Activated CD4-positive, alpha-beta memory T cell treated with anti-CD3 and anti-CD28 coated beads for 36 hours (primary cell): Measurements from ENCODE around the gene FDXR. TPM values are rescaled to one million over a fixed set of nuclear protein-coding genes. Genes with fewer than 3 reads are reported as not detected.

Experiments
- CTCF ChIA-PET: fragments of 350-600 bp; sonication (Branson Sonifier 250); formaldehyde crosslinking; loops from one replicate; lab custom pipeline; 2021; ENCODE audit warnings: antibody characterized with exemption, inconsistent platforms; lab: Charles Lee
- POLR2A ChIA-PET: fragments of 350-600 bp; sonication (Branson Sonifier 250); formaldehyde crosslinking; loops from one replicate; lab custom pipeline; 2021; ENCODE audit warnings: antibody characterized with exemption; lab: Charles Lee
- DNase-seq: peaks from one replicate; pipeline ENCODE4 v3.0.0-alpha.2; 2020
- H3K27ac Mint-ChIP-seq: one replicate; pipeline ENCODE4 v1.8.0; 2021; ENCODE audit warnings: mixed read lengths
- H3K27me3 Mint-ChIP-seq: one replicate; pipeline ENCODE4 v1.8.0; 2021; ENCODE audit warnings: mixed read lengths
- H3K36me3 Mint-ChIP-seq: one replicate; pipeline ENCODE4 v1.8.0; 2021; ENCODE audit warnings: mixed read lengths
- H3K4me1 Mint-ChIP-seq: one replicate; pipeline ENCODE4 v1.8.0; 2021; ENCODE audit warnings: low read depth, mixed read lengths
- H3K4me3 Mint-ChIP-seq: one replicate; pipeline ENCODE4 v1.8.0; 2021; ENCODE audit warnings: mild to moderate bottlenecking, mixed read lengths
- H3K9me3 Mint-ChIP-seq: one replicate; pipeline ENCODE4 v1.8.0; 2021; ENCODE audit warnings: mixed read lengths
- intact Hi-C: fragments of 100-400 bp; cut with micrococcal nuclease; formaldehyde crosslinking; loops from one replicate; pipeline ENCODE4 v1.15.1; 2023
- total RNA-seq, 2 experiments: library from RNA; stranded (reverse); gene quantifications; one replicate each; pipeline ENCODE4 v1.2.3, GENCODE V29; 2021

The FDXR gene
- total RNA-seq, 2 experiments from 2014 or later, result 18.1 to 18.4 TPM

- POLR2A ChIA-PET, result no interaction called here
These were observed 4.4 kb downstream of the FDXR start for GRCh38 chr17:74868251-74868907.

GRCh38 chr17:74866198-74866835 is 6.5 kb downstream of the FDXR start:
- no peak overlapping the region for H3K4me3 Mint-ChIP-seq
- intact Hi-C loops, result no loop called here
- no peaks in the 10 kb centered on the region for H3K9me3 Mint-ChIP-seq
- H3K27ac Mint-ChIP-seq, result no peak overlapping the region
- ChIA-PET CTCF (interaction anchor here (0.6 to 11.9 kb wide), 17 partner anchors 10 to 1311 kb away, joined by 3 to 123 read pairs (median 5); partner anchors contain the start of gene RAB37), POLR2A (interaction anchor here (1.2 kb wide), 1 partner anchor 124 kb away, joined by 4 read pairs; no protein-coding TSS in a partner anchor)
- no peak for DNase-seq
- H3K4me1 Mint-ChIP-seq, result peaks cover 7% of the 10 kb centered on the region
- H3K36me3 Mint-ChIP-seq, result no peaks in the 10 kb centered on the region
- peaks cover 7% of the 10 kb centered on the region for H3K27me3 Mint-ChIP-seq

More at GRCh38 chr17:74868251-74868907, 4.4 kb downstream of the FDXR start:
- H3K27me3 Mint-ChIP-seq, result no peaks in the 10 kb centered on the region
- no peak for DNase-seq
- CTCF ChIA-PET, result interaction anchor here (0.8 to 5.4 kb wide), 6 partner anchors 7 to 211 kb away, joined by 3 to 42 read pairs (median 4); partner anchors contain the start of gene GRIN2C
- peaks cover 19% of the 10 kb centered on the region for H3K4me1 Mint-ChIP-seq
- no peaks in the 10 kb centered on the region for H3K9me3 Mint-ChIP-seq
- peaks cover 2% of the 10 kb centered on the region for H3K36me3 Mint-ChIP-seq
- H3K4me3 Mint-ChIP-seq, result no peak overlapping the region
- H3K27ac Mint-ChIP-seq, result no peak overlapping the region
- intact Hi-C loops, result no loop called here

- CTCF ChIA-PET, result interaction anchor here (0.5 to 11.9 kb wide), 22 partner anchors 7 to 532 kb away, joined by 3 to 123 read pairs (median 5); partner anchors contain the start of genes FDXR, NAT9 and RAB37
- no peak for DNase-seq
- peaks cover 7% of the 10 kb centered on the region for H3K4me1 Mint-ChIP-seq
- intact Hi-C loops, result loop anchor here (1.0 to 2.0 kb wide), 2 partner anchors 74 to 209 kb away; no protein-coding TSS in a partner anchor
- no peak overlapping the region for H3K27ac Mint-ChIP-seq
- H3K27me3 Mint-ChIP-seq, result peaks cover 12% of the 10 kb centered on the region
- POLR2A ChIA-PET, result interaction anchor here (1.2 kb wide), 1 partner anchor 124 kb away, joined by 4 read pairs; no protein-coding TSS in a partner anchor
- H3K9me3 Mint-ChIP-seq, result no peaks in the 10 kb centered on the region
- H3K36me3 Mint-ChIP-seq, result no peaks in the 10 kb centered on the region
- no peak overlapping the region for H3K4me3 Mint-ChIP-seq
These were observed 7.1 kb downstream of the FDXR start for GRCh38 chr17:74865504-74866197.

- no peak overlapping the region for H3K27ac Mint-ChIP-seq
- intact Hi-C loops, result loop anchor here (1.0 to 5.0 kb wide), 3 partner anchors 74 to 208 kb away; no protein-coding TSS in a partner anchor
- DNase-seq, result peak; percentile 81
- ChIA-PET POLR2A (interaction anchor here (1.2 kb wide), 1 partner anchor 123 kb away, joined by 4 read pairs; no protein-coding TSS in a partner anchor), CTCF (interaction anchor here (0.5 to 11.9 kb wide), 20 partner anchors 8 to 531 kb away, joined by 3 to 123 read pairs (median 5); partner anchors contain the start of genes FDXR, NAT9 and RAB37)
- no peaks in the 10 kb centered on the region for H3K36me3 Mint-ChIP-seq
- peaks cover 12% of the 10 kb centered on the region for H3K4me1 Mint-ChIP-seq
- H3K9me3 Mint-ChIP-seq, result no peaks in the 10 kb centered on the region
- no peak overlapping the region for H3K4me3 Mint-ChIP-seq
- peaks cover 16% of the 10 kb centered on the region for H3K27me3 Mint-ChIP-seq
These were observed 7.9 kb downstream of the FDXR start for GRCh38 chr17:74864866-74865395.

GRCh38 chr17:74864297-74864865 is 8.4 kb downstream of the FDXR start:
- DNase-seq, result no peak
- Mint-ChIP-seq H3K9me3 (no peaks in the 10 kb centered on the region), H3K27me3 (peaks cover 16% of the 10 kb centered on the region), H3K4me1 (peaks cover 12% of the 10 kb centered on the region), H3K36me3 (no peaks in the 10 kb centered on the region), H3K27ac (no peak overlapping the region), H3K4me3 (no peak overlapping the region)
- ChIA-PET POLR2A (interaction anchor here (1.1 kb wide), 1 partner anchor 12 kb away, joined by 3 read pairs; no protein-coding TSS in a partner anchor), CTCF (interaction anchor here (1.0 to 11.9 kb wide), 10 partner anchors 9 to 207 kb away, joined by 3 to 123 read pairs (median 22); partner anchors contain the start of genes FDXR and NAT9)
- intact Hi-C loops, result loop anchor here (2.0 to 5.0 kb wide), 2 partner anchors 122 to 208 kb away; no protein-coding TSS in a partner anchor

GRCh38 chr17:74863420-74864296 is 9.1 kb downstream of the FDXR start:
- Mint-ChIP-seq H3K27ac (no peak overlapping the region), H3K4me3 (no peak overlapping the region), H3K4me1 (peaks cover 16% of the 10 kb centered on the region), H3K9me3 (no peaks in the 10 kb centered on the region), H3K36me3 (no peaks in the 10 kb centered on the region), H3K27me3 (peaks cover 22% of the 10 kb centered on the region)
- ChIA-PET POLR2A (interaction anchor here (0.6 to 2.5 kb wide), 3 partner anchors 10 to 496 kb away, joined by 3 to 12 read pairs (median 3); partner anchors contain the start of gene FDXR), CTCF (interaction anchor here (1.0 to 11.9 kb wide), 15 partner anchors 9 to 212 kb away, joined by 3 to 123 read pairs (median 21); partner anchors contain the start of gene FDXR)
- intact Hi-C loops, result loop anchor here (2.0 to 5.0 kb wide), 2 partner anchors 121 to 207 kb away; no protein-coding TSS in a partner anchor
- no peak for DNase-seq

- H3K9me3 Mint-ChIP-seq, result no peaks in the 10 kb centered on the region
- H3K27me3 Mint-ChIP-seq, result peaks cover 26% of the 10 kb centered on the region
- no peaks in the 10 kb centered on the region for H3K36me3 Mint-ChIP-seq
- intact Hi-C loops, result loop anchor here (5.0 kb wide), 1 partner anchor 121 kb away; no protein-coding TSS in a partner anchor
- DNase-seq, result no peak
- no peak overlapping the region for H3K4me3 Mint-ChIP-seq
- ChIA-PET POLR2A (interaction anchor here (0.6 to 2.5 kb wide), 2 partner anchors 10 to 497 kb away, joined by 3 to 12 read pairs; partner anchors contain the start of gene FDXR), CTCF (interaction anchor here (0.7 to 11.9 kb wide), 32 partner anchors 8 to 297 kb away, joined by 3 to 123 read pairs (median 6); partner anchors contain the start of genes FDXR, NAT9 and RAB37)
- peaks cover 16% of the 10 kb centered on the region for H3K4me1 Mint-ChIP-seq
- no peak overlapping the region for H3K27ac Mint-ChIP-seq
These were observed 9.9 kb downstream of the FDXR start for GRCh38 chr17:74862919-74863318.

- Mint-ChIP-seq H3K27me3 (peaks cover 30% of the 10 kb centered on the region), H3K4me3 (no peak overlapping the region), H3K4me1 (peaks cover 16% of the 10 kb centered on the region), H3K27ac (no peak overlapping the region), H3K9me3 (no peaks in the 10 kb centered on the region), H3K36me3 (no peaks in the 10 kb centered on the region)
- intact Hi-C loops, result loop anchor here (5.0 kb wide), 1 partner anchor 120 kb away; no protein-coding TSS in a partner anchor
- ChIA-PET CTCF (interaction anchor here (0.7 to 11.9 kb wide), 36 partner anchors 9 to 296 kb away, joined by 3 to 123 read pairs (median 4); partner anchors contain the start of genes FDXR, NAT9 and RAB37), POLR2A (interaction anchor here (2.5 kb wide), 1 partner anchor 11 kb away, joined by 12 read pairs; the partner anchor contains the start of gene FDXR)
- DNase-seq, result peak; percentile 72
These were observed 10.5 kb downstream of the FDXR start for GRCh38 chr17:74862108-74862901.

DNA sequence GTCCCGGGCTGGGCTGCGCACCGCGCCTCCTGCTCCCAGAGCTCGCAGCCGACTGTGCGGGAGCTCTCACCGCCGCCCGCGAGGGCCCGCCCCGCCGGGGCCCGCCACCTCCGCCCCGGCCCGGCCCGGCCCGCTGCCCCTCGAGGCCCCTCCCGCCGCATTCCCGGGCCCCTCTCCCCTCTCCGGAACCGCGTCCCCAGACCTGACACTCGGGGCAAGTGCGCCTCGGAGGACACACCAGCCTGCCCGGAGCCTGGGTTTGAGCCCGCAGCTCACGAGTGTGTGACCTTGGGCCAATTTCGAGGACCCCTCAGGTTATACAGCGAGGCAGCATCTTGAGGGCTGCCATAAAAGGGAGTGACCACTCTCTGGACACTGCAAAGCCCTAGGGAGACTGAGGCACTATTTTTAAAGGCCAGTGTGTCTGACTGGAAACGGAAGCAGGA is 11.1 kb downstream of the FDXR start:
- no peaks in the 10 kb centered on the region for H3K36me3 Mint-ChIP-seq
- no peak for DNase-seq
- no peak overlapping the region for H3K27ac Mint-ChIP-seq
- intact Hi-C loops, result loop anchor here (5.0 kb wide), 1 partner anchor 119 kb away; no protein-coding TSS in a partner anchor
- ChIA-PET CTCF (interaction anchor here (0.8 to 11.9 kb wide), 33 partner anchors 8 to 296 kb away, joined by 3 to 123 read pairs (median 5); partner anchors contain the start of genes FDXR, NAT9 and RAB37), POLR2A (interaction anchor here (2.5 kb wide), 1 partner anchor 12 kb away, joined by 12 read pairs; the partner anchor contains the start of gene FDXR)
- peaks cover 32% of the 10 kb centered on the region for H3K27me3 Mint-ChIP-seq
- H3K4me3 Mint-ChIP-seq, result no peak overlapping the region
- peaks cover 16% of the 10 kb centered on the region for H3K4me1 Mint-ChIP-seq
- H3K9me3 Mint-ChIP-seq, result no peaks in the 10 kb centered on the region
